HG02884 (cell line): ENCODE measurements around the gene EML4.

Experiments used
- ATAC-seq: cut with Tn5 transposase; IDR thresholded peaks from one replicate; pipeline ENCODE4 v1.9.1; 2021; ENCODE audit warnings: mild to moderate bottlenecking, moderate library complexity; ENCODE audit not compliant: unreplicated experiment

EML4 gene

GRCh38 chr2:42296226-42296625 is 127.1 kb downstream of the EML4 start:
- peak; percentile 68 for ATAC-seq

- no peak for ATAC-seq
Measured at GRCh38 chr2:42297322-42297936, 128.3 kb downstream of the EML4 start.

- no peak for ATAC-seq
Measured at GRCh38 chr2:42298132-42298531, 129.0 kb downstream of the EML4 start.

GRCh38 chr2:42298996-42299754 is 130.0 kb downstream of the EML4 start:
- ATAC-seq = no peak

GRCh38 chr2:42300527-42300926 is 131.4 kb downstream of the EML4 start:
- no peak for ATAC-seq

GRCh38 chr2:42303252-42303651 is 134.1 kb downstream of the EML4 start:
- no peak for ATAC-seq

GRCh38 chr2:42304059-42304713 is 135.0 kb downstream of the EML4 start:
- ATAC-seq = no peak

- no peak for ATAC-seq
Measured at GRCh38 chr2:42307180-42307579, 138.0 kb downstream of the EML4 start.

GRCh38 chr2:42309366-42309765 is 140.2 kb downstream of the EML4 start:
- ATAC-seq = no peak

GRCh38 chr2:42310007-42310515 is 140.9 kb downstream of the EML4 start:
- no peak for ATAC-seq

GRCh38 chr2:42312106-42312505 is 143.0 kb downstream of the EML4 start:
- no peak for ATAC-seq

GRCh38 chr2:42314892-42315468 is 145.8 kb downstream of the EML4 start:
- no peak for ATAC-seq

GRCh38 chr2:42315844-42316470 is 146.8 kb downstream of the EML4 start:
- ATAC-seq = no peak

GRCh38 chr2:42316910-42317309 is 147.8 kb downstream of the EML4 start:
- no peak for ATAC-seq

GRCh38 chr2:42317486-42317885 is 148.3 kb downstream of the EML4 start:
- no peak for ATAC-seq

GRCh38 chr2:42317945-42318344 is 148.8 kb downstream of the EML4 start:
- no peak for ATAC-seq

GRCh38 chr2:42319265-42319664 is 150.1 kb downstream of the EML4 start:
- no peak for ATAC-seq

- ATAC-seq = no peak
Measured at GRCh38 chr2:42321452-42322064, 152.4 kb downstream of the EML4 start.

GRCh38 chr2:42324244-42324643 is 155.1 kb downstream of the EML4 start:
- ATAC-seq = no peak

- ATAC-seq = no peak
Measured at GRCh38 chr2:42324949-42325348, 155.8 kb downstream of the EML4 start.

GRCh38 chr2:42325609-42326008 is 156.5 kb downstream of the EML4 start:
- ATAC-seq = no peak
